ENCODE measurements around the gene SSC5D.

GRCh38 chr19:55472463-55472862 is 15.8 kb upstream of the SSC5D start:
- TF ChIP-seq HDGF (IDR thresholded peaks at IDR 0.05; ENCODE audit: borderline replicate concordance): no peak
- no peak for TF ChIP-seq SP1 (IDR thresholded peaks at IDR 0.05)
- TF ChIP-seq FOXM1 (IDR thresholded peaks at IDR 0.05; ENCODE audit: borderline replicate concordance): no peak
- no peak for TF ChIP-seq PKNOX1 (IDR thresholded peaks at IDR 0.05)
- TF ChIP-seq LEF1 (IDR thresholded peaks at IDR 0.05; ENCODE audit: borderline replicate concordance): no peak
- TF ChIP-seq SUZ12 (IDR thresholded peaks at IDR 0.05): no peak
- TF ChIP-seq ARNT (IDR thresholded peaks at IDR 0.05): no peak
- no peak for TF ChIP-seq FOXA1 (IDR thresholded peaks at IDR 0.05)
- no peak for TF ChIP-seq ELF4 (IDR thresholded peaks at IDR 0.05)
- no peak for TF ChIP-seq TARDBP (IDR thresholded peaks at IDR 0.05)
- no peak for TF ChIP-seq BHLHE40 (IDR thresholded peaks at IDR 0.05; ENCODE audit: borderline replicate concordance)
- TF ChIP-seq FOXK2 (IDR thresholded peaks at IDR 0.05): no peak
- no peak for TF ChIP-seq ZNF384 (IDR thresholded peaks at IDR 0.05)

Measured in HEK293T (cell line).